Lower leg skin (tissue), 4 donors: ENCODE measurements around the gene JAG2. TPM values are rescaled to one million over a fixed set of nuclear protein-coding genes. Genes with fewer than 3 reads are reported as not detected.

ENCODE experiments used
- DNase-seq, 2 donors: peaks; one replicate each; pipeline ENCODE4 v3.0.0-alpha.2; 2019; ENCODE audit warnings: low spot score in 2 of 2
- H3K4me3 ChIP-seq: fragments of 200-600 bp; sonication (generic); 2 replicates; pipeline ENCODE4 v1.5.1; 2017; ENCODE audit warnings: mild to moderate bottlenecking, low read depth; ENCODE audit not compliant: poor library complexity, severe bottlenecking
- CTCF ChIP-seq, 3 donors: fragments of 450-650 bp; IDR thresholded peaks; one replicate each; pipeline ENCODE4 v1.5.1; 2016; ENCODE audit warnings: antibody characterized with exemption in 3 of 3, mild to moderate bottlenecking in 3 of 3, moderate library complexity in 2 of 3
- POLR2A ChIP-seq, 2 donors: fragments of 450-650 bp; IDR thresholded peaks; one replicate each; pipeline ENCODE4 v1.6.1; 2016 to 2017; ENCODE audit warnings: antibody characterized with exemption in 2 of 2, mild to moderate bottlenecking in 1 of 2, moderate library complexity in 1 of 2
- WGBS, 2 donors: methylation state at CpG; one replicate each; pipeline ENCODE4 v1.1.5; 2018; 5-methylcytosine and 5-hydroxymethylcytosine counted together
- intact Hi-C: fragments of 100-400 bp; cut with DNase I; formaldehyde crosslinking; loops from one replicate; pipeline ENCODE4 v1.15.0; 2023; ENCODE audit warnings: low total_unique reads
- total RNA-seq, 4 donors: library from RNA; depleted of rRNA; stranded (reverse); fragments of >200 nt; gene quantifications; one replicate each; pipeline ENCODE4 v1.1.0, GENCODE V29; 2016

The JAG2 gene
- total RNA-seq, 4 donors from 2014 or later: 50.4 to 96.1 (median 63.1) TPM

- no peak for TF ChIP-seq CTCF (IDR thresholded peaks at IDR 0.05)
- TF ChIP-seq POLR2A (IDR thresholded peaks at IDR 0.05): no peak
- no peak overlapping the region for H3K4me3 ChIP-seq
- DNase-seq: no peak
- 42 to 45% methylated on average over 10 to 12 of the region's 12 CpGs for WGBS, 2 donors
- intact Hi-C loops: no loop called here
These were observed 37.2 kb upstream of the JAG2 start for GRCh38 chr14:105205673-105206208.

GRCh38 chr14:105204931-105205672, 36.5 kb upstream of the JAG2 start:
- WGBS, 2 donors: 28 to 34% methylated on average over 10 to 17 of the region's 21 CpGs
- no peak for DNase-seq
- no peak for TF ChIP-seq CTCF (IDR thresholded peaks at IDR 0.05)
- no peak for TF ChIP-seq POLR2A (IDR thresholded peaks at IDR 0.05)
- intact Hi-C loops: loop anchor here (5.0 kb wide), 1 partner anchor 147 kb away; no protein-coding TSS in a partner anchor
- H3K4me3 ChIP-seq: no peak overlapping the region

GRCh38 chr14:105204206-105204930, 35.8 kb upstream of the JAG2 start:
- intact Hi-C loops: loop anchor here (5.0 kb wide), 1 partner anchor 148 kb away; no protein-coding TSS in a partner anchor
- TF ChIP-seq POLR2A (IDR thresholded peaks at IDR 0.05) (no peak), CTCF (IDR thresholded peaks at IDR 0.05) (no peak)
- WGBS, 2 donors: 38 to 44% methylated on average over 22 to 23 of the region's 24 CpGs
- H3K4me3 ChIP-seq: no peak overlapping the region
- no peak for DNase-seq

GRCh38 chr14:105203701-105204100, 35.1 kb upstream of the JAG2 start:
- H3K4me3 ChIP-seq: no peak overlapping the region
- 61 to 79% methylated on average over 2 to 6 of the region's 6 CpGs for WGBS, 2 donors
- TF ChIP-seq CTCF (IDR thresholded peaks at IDR 0.05): no peak
- no peak for TF ChIP-seq POLR2A (IDR thresholded peaks at IDR 0.05)
- DNase-seq: no peak
- intact Hi-C loops: loop anchor here (5.0 kb wide), 1 partner anchor 149 kb away; no protein-coding TSS in a partner anchor

- H3K4me3 ChIP-seq: no peak overlapping the region
- TF ChIP-seq CTCF (IDR thresholded peaks at IDR 0.05): peak in 1 of 3 donors; percentile 68
- TF ChIP-seq POLR2A (IDR thresholded peaks at IDR 0.05): no peak
- intact Hi-C loops: loop anchor here (5.0 kb wide), 1 partner anchor 149 kb away; no protein-coding TSS in a partner anchor
- peak; percentile 66 to 94 for DNase-seq
- WGBS, 2 donors: 4 to 6% methylated on average over 17 to 18 of the region's 18 CpGs
These were observed 34.5 kb upstream of the JAG2 start for GRCh38 chr14:105203057-105203531.
